ENCODE data around the gene BICD1.
A peak's percentile ranks its signal among the peaks of the same experiment; 100 is the strongest.

Gene BICD1

DNA sequence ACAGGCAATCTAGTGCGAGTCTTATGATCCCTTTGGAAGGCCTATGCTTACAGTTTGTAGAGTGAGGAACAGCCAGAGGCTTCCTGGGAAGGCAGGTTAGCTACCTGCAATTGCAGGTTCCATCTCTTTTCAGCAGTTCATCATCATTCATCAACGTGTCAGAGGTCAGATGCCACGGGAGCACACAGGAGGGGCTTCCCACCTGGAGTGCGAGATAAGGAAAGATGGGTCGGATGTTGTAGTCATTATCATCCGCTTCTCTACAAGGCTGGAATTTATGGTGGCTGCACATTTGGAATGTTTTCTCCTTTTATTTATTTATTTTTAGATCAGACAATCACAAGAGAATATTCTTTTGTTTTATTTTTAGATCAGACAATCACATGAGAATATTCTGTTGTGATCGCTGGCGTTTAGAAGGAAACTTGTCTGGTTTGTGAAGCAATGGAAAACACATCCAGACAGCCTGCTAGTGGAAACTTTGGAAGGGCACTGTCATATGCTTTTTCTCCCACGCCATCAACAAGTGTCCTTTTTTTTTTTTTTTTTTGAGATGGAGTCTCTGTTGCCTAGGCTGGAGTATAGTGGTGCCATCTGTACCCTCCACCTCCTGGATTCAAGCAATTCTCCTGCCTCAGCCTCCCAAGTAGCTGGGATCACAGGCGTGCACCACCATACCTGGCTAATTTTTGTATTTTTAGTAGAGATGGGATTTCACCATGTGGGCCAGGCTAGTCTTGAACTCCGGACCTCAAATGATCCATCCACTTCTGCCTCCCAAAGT, 1.9 kb upstream of the BICD1 start:
- no peak for DNase-seq (ENCODE audit: low read depth)

- DNase-seq (ENCODE audit: low read depth) = no peak
These were observed 596 bp upstream of the BICD1 start for GRCh38 chr12:32105986-32106516.

- peak; percentile 86 for DNase-seq (ENCODE audit: low read depth)
These were observed 966 bp downstream of the BICD1 start for GRCh38 chr12:32107359-32108267.

DNA sequence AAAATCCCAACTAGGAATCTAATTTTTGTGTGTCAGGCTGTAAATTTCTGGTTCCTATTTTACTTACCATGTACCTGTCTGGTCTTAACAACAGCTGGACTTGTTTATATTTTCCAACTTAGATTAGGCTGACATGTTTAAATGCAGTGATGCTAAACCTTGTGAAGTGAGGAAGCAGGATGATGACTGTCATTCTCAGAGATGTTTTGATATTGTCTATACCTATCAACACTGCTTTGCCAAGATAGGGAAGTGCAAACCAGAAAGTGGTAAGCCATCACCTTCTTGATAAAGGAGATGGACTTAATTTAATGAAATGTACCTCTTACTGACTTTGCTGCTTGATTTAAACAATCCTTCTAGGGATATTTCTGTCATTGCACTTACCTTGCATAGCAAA, 2.1 kb downstream of the BICD1 start:
- DNase-seq (ENCODE audit: low read depth) = no peak

DNA sequence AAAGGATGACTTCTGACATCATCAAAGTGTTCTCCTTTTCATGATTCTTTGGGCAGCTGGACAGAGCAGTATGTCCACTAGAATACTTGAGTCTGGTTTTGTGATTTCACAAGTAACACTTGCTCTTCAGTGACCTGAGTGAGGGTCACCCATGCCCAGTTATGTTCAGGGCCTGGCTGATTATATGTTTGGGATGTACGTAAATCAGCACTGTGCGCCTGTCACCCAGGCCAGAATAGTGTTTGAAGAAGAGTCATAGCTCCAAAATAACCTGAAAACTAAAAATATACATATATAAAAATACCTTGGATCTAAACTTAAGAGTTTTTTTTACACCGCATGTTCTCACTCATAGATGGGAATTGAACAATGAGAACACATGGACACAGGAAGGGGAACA, 3.8 kb downstream of the BICD1 start:
- DNase-seq (ENCODE audit: low read depth) = no peak

GRCh38 chr12:32110942-32111341, 4.3 kb downstream of the BICD1 start:
- no peak for DNase-seq (ENCODE audit: low read depth)

GRCh38 chr12:32115404-32116104, 8.9 kb downstream of the BICD1 start:
- DNase-seq (ENCODE audit: low read depth) = peak; percentile 99

- peak; percentile 74 for DNase-seq (ENCODE audit: low read depth)
These were observed 10.2 kb downstream of the BICD1 start for GRCh38 chr12:32116897-32117296.

DNA sequence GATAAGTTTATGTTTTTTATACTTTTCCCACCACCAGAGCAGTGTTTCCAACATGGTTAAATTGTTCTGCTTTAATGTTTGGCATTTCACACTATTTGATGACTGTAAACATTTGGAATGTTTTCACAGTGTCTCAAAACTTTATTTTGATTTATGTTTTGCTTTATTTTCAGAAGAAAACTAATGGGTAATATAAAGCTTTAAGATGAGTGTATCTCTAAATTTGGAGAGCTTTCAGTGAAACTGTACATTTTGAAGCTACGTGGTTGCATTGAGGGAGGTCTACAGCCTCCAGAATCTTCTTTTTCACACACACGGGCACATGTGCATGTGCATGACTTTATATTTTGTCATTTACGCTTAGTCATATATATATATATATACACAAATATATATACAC, 10.7 kb downstream of the BICD1 start:
- no peak for DNase-seq (ENCODE audit: low read depth)

GRCh38 chr12:32118806-32119205, 12.2 kb downstream of the BICD1 start:
- no peak for DNase-seq (ENCODE audit: low read depth)

DNA sequence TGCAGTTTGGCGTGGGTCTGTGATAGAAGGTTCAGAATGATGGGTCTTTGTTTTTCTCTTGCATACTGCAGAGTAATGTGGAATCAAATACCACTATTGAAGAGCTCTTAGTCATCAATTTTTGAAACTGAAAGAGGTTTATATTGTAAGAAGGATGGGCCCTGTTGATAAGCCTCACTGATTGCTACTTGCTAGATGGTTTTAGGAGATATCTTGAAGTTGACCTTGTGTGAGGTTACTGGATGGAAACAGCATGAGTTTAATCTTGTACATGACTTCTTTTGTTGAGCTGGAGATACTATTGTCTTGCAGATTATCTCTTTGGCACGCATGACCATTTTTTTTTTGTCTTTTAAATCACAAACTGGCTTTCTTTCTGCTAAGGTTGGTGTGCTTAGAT, 13.8 kb downstream of the BICD1 start:
- no peak for DNase-seq (ENCODE audit: low read depth)

GRCh38 chr12:32124637-32125036, 18.0 kb downstream of the BICD1 start:
- no peak for DNase-seq (ENCODE audit: low read depth)

DNA sequence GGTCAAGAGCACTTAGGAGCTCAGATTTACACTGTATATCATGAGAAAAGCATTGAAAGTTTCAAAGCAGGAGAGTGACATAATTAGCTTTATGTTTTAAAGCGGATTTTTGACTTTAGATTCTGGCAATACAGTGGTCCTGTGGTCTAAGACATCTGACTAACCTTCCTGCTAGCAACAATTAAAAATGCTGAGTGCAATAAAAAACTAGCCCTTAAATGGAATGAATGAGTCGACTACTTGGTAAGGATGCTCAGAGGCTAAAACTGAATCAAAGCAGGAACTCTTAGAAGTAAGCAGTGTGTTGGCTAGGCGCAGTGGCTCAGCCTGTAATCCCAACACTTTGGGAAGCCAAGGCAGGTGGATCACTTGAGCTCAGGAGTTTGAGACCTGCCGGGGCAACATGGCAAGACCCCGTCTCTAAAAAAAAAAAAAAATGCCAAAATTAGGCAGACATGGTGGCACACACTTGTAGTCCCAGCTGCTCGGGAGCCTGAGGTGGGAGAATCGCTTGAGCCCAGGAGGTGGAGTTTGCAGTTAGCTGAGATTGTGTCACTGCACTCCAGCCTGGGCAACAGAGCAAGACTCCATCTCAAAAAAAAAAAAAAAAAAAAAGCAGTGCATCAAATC, 18.9 kb downstream of the BICD1 start:
- no peak for DNase-seq (ENCODE audit: low read depth)

DNA sequence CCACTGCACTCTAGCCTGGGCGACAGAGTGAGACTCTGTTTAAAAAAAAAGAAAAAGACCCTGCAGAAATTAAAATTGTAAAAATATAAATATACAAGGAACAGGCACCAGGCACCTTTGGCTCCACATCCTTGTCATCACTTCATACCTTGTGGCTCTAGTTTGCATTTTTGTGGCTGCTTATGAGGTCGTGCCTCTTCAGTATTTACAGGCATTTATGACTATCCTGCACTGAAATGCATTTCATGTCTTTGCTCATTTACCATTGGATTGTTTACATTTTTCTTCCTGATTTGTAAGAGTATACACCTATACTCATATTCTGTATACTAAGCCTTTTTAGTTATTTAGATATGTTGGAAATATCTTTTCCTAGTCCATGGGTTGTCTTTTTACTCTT, 20.1 kb downstream of the BICD1 start:
- peak; percentile 89 for DNase-seq (ENCODE audit: low read depth)

GRCh38 chr12:32131666-32132065, 25.0 kb downstream of the BICD1 start:
- DNase-seq (ENCODE audit: low read depth) = no peak

DNA sequence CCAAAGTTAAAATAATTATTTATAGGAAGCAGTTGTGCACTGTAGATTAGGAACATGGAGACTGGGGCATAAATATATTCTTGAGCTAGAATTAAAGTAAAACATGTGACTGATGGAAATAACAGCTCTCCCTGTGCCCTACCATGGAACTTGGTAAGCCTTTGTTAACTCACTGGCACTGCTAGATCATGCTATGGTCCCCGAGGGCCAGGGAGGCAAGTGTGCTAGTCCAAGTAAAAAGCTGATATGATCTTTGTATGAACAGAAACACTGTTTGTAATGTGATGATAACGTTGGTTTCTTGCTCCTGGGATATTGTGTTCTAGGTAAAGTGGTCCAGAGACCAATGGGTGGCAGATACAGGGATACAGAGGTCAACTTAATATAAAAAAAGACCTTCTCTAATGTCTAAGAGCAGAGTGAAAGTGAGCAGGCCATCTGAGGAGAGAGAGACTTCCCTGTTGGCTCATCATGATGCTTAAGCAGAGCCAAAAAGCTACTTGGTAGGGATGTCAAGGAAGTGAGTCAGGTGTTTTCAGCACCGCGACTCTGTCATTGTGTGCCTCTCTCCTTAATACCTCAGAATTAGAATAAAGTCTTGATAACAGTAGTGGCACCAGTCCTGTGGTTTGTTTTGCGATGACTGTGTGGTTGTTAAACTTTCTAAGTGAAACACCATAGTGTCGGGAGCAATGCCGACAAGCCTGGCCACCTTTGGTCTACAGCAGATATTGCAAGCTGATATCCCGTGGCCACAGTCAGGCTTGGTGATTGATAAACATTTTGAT, 27.6 kb downstream of the BICD1 start:
- peak; percentile 84 for DNase-seq (ENCODE audit: low read depth)

DNA sequence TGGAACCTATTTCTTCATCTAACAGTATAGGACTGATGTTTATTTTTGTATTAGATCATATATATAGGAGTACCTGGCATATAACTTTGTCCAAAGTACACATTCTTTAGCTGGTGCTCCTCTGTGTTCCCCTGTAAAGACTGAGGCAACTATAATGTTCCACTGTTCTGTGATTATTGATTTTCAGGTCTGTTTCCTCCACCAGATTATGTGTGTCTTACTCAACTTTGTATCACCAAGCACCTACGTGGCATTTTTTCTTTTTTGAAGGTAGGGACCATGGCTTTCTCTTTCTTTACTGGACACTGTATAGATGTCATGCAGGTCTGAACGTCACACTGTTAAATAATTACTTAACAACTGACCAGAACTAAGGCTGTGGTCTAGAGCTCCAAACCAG, 29.3 kb downstream of the BICD1 start:
- DNase-seq (ENCODE audit: low read depth) = no peak

DNA sequence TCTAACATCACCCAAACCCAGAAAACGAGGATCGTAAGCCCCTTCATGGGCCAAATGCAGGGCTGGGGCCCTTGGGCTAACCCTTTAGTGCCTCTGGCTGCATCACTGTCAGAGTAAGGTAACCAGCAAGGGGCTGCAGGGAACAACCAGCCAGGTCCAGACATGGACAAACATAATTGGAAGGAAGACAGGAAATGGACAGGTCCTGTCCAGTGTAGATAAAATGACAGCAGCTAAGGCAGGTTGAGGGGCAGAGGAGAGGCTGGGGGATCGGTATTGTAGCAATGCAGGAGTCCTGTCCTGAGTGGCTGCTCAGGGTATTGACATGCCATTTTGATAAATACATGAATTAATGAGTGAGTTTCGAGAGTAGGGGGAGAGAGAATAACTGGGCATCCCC, 29.8 kb downstream of the BICD1 start:
- DNase-seq (ENCODE audit: low read depth) = no peak

GRCh38 chr12:32139064-32139421, 32.4 kb downstream of the BICD1 start:
- peak; percentile 50 for DNase-seq (ENCODE audit: low read depth)

DNA sequence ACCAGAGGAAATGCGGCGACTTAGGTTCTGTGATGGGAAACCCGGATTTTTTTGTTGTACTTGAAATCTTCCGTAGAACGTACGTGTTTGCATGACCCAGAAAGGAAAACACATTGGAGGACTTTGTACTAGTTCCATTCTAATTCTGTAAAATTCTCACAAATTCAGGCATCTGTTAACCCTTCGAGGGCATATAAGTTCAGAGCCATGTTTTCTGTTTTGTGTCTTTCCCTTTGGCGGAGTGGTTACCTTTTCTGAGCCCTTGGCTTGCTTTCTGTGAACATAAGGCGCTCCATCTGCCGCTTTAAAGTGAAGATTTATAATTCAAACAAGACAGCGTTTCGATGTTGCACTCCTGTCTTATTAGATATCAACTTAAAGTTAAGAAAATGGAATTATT, 34.2 kb downstream of the BICD1 start:
- DNase-seq (ENCODE audit: low read depth) = no peak

DNA sequence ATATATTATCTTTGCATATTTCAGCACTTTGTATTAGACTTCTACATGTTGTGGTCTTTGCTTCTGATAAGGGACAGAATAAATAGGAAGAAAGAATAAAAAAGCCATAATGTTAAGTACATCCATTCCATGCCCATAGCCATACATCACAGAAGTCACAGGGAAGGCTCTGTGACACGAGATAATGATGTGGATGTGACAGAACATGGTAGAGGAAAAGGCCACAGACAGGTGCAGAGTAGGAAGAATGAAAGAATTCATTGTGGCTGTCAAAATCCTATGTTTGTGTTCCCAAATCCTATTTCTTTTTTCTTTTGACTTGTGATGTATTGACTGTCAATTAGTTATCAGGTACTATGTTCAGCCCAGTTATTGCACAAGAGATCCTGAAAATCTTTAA, 38.4 kb downstream of the BICD1 start:
- DNase-seq (ENCODE audit: low read depth) = no peak

All from ELR (cell line).